ENCODE results near the gene OR51Q1.

The OR51Q1 gene, protein sequence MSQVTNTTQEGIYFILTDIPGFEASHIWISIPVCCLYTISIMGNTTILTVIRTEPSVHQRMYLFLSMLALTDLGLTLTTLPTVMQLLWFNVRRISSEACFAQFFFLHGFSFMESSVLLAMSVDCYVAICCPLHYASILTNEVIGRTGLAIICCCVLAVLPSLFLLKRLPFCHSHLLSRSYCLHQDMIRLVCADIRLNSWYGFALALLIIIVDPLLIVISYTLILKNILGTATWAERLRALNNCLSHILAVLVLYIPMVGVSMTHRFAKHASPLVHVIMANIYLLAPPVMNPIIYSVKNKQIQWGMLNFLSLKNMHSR
- 0 reads per million in 4 experiments for total RNA-seq

DNA sequence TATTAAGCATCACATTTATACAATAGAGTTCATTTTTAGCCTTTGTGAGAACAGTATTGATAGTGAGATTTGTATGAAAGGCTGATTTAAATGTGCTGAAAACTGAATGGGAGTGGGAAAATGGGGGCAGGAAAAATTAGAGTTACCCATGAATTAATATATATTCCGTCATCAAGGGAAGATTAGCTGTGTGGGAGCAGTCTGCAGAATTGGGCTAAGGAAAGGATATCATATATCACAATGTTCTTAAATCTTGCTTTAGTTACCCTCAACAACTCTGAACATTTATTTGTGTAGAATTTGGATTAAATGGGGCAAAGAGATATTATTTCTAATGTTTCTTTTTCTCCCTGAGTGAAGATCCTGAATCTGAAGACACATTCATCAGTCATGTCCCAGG is at the start of gene OR51Q1:
Gene OR51Q1 (plus strand): TSS at position 301 of the 400 bp plus-strand sequence. CDS start 90 bp downstream, at position 391.
- no peak for DNase-seq

DNA sequence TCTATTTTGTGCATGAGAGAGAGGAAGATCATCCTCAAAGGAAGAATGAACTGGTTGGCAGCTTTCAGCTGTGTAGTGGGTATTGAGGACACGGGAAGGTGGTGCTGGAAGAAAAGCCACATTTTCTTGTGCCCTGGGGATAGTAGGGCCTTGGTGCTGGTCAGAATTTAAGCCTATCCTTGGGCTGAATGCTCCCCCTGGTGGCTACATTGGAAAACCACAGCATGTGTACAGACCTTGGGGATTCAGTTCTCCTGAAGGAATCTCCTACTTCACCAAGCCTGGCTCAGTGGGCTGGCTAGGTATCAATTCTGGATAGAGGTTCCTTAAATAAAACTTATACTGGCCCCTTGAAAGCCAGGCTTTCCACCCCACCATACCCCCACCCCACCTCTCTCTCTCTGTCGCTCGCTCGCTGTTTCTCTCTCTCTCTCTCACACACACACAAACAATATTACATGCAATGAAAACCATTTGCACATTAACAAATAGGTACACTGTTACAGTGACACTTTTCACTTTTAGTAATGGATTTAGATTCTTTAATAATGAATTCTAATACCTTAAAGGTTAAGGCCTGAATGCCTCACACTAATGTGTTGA is 41.1 kb upstream of the OR51Q1 start:
- no peak for DNase-seq

DNA sequence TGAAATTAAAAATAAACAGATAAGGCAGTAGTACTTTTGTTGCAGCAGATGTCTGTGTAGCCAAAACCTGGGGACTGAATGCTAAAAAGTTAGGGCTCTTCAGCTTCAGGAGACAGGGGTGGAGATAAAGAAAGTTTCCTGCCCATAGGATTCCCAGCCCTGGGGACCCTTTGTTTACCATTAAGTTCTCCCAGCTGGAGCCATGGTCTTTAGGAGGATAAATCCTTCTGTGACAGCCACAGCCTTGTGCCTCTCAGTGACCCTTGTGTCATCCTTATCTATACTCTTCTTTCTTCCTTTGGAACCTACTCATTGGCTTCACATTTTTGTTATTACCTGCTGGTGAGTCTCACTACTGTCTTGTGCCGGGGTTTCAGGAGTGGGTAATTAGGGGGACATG is 38.3 kb upstream of the OR51Q1 start, which contains the start of gene OR51M1:
Gene OR51M1 (plus strand): TSS at position 237 of the 400 bp plus-strand sequence. CDS start 5,587 bp downstream, outside the sequence.
- DNase-seq = no peak

DNA sequence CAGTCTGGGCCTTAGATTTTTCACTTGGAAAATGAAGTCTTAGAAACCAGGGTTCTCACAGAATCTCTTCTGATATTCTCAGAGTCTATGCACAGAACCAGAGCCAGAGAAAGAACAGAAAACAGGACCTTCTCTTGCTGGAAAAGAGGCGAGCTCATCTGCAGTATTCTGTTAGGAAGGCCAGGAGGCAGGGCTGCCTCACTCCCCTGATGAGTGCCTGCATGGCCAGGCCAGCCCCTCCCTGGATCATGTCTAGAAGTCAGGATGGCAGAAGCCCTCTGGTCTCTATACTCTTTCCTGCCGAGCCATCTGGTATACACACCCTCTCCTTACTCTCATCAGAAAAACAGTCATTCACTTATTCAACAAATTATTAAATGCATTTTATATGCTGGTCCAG is 37.6 kb upstream of the OR51Q1 start:
- no peak for DNase-seq

DNA sequence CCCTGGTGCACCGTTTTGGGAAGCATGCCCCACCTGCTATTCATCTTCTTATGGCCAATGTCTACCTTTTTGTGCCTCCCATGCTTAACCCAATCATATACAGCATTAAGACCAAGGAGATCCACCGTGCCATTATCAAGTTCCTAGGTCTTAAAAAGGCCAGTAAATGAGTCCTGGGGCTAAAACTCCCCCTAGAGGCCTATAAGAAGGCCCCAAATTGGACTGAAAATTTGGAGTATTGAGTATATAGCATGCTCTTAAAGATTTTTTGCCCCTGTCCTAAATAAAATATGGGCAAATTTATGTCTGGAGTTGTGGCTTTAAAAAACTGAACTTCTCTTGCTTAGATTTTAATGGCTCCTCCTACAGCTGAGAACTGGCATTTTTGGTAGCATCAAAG is 31.7 kb upstream of the OR51Q1 start:
- DNase-seq = no peak

DNA sequence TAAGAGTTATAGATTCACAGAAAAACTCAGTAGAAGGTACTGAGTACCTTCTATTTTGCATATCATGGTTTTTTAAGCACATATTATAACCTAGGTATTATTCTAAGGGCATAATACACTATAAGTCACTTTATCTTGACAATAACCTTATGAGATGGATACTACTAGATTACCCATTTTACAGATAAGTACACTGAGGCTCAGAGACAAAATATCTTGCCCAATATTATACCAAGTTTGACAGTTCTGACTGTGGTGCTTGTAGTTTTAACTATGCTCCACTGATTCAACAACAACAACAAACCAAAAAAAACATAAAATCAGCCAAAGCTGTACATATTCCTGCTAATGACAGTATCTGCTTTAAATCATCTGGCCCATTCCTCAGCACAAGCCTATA is 27.8 kb upstream of the OR51Q1 start:
- no peak for DNase-seq

DNA sequence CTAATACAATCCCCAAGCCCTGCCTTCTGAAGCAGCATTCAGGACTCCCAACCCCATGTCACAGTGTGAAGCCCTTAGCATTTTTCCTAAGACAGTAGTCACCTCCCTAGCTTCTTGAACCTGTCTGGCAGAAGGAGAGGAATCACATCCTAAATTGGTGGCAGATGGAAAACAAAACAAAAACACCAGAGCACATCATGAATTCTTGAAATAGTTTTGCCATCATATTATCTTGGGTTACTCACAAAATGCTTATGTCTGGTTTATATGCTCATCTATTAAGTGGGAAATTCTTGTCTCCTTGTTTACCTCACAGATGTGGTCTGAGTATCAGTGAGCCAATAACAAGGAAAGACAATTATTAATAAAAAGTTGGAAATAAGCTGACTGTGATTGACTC is 23.0 kb upstream of the OR51Q1 start:
- DNase-seq = no peak

DNA sequence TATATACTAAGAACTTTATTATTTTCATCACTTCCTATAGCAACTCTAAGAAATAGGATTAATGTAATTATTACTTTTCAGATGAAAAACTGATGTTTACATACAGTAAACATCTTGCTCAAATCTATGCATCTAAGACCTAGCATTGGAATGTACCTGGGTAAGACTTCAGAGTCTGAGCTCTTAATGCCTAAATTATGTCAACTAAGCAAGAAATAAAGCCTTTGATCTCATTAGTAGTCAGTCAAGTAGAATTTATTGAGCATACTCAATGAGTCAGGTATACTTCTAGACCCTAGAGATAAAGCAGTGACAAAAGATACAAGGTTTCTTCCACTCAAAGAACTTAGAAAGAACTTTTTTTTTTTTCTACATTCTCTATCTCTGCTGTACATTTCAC is 16.7 kb upstream of the OR51Q1 start:
- no peak for DNase-seq

DNA sequence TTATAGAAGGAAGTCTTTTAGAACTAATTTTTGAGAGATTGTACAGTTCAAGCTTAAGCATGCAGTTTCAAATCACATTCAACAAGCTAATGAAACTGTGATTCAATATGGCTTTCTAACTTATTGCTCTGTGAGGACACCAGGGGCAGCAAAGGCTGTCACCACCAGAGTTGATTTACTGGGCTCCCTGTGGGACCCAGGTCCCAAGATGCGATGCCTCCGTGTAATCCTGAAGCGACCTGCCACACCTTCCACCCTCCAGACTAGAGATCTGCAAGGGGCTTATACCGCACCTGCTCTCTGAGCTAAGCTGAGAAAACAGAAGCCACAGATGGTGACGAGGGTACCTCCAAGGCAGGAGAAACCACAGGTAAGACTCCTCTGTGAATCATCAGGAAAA is 918 bp upstream of the OR51Q1 start:
- no peak for DNase-seq

DNA sequence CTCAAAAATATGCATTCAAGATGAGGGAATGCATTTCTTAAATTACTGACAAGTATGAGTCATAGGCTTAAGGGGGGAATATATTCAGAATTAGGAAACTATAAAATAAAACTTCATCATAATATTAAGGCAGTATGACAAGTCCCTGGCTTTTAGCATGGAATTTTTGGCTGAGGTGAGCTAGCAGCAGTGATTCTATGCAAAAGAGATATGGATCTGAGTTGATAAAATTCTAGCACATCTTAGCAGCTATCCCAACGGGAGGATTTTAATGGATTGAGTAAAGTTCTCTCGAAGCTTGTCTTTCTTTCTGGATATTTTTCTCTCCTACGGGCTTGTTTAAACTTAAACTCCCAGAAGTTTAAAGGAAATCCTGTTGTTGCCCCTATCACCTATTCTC is 1.2 kb downstream of the OR51Q1 start:
- no peak for DNase-seq

DNA sequence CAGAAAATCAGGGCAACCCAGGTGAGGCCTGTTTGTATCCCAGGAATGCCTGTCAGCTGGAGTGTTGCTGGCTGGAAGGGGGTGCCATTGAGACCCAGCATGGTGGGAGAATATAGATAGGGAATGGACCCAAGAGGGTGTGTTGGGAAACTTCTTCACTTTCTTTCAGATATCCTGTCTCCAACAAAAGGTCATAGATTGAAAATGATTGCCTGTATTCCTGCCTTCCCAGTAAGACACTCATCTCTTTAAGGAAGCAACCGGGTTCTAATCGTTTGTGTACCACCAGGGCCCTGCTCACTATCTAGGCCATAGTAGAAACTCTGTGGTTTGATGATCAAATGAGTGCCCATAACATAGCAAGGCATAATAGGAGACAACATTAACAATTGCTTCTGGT is 19.5 kb downstream of the OR51Q1 start, which contains the start of gene OR51I1:
Gene OR51I1 (minus strand): TSS at position 101 of the 400 bp plus-strand sequence. CDS start 0 bp downstream, at position 101.
- DNase-seq = no peak

DNA sequence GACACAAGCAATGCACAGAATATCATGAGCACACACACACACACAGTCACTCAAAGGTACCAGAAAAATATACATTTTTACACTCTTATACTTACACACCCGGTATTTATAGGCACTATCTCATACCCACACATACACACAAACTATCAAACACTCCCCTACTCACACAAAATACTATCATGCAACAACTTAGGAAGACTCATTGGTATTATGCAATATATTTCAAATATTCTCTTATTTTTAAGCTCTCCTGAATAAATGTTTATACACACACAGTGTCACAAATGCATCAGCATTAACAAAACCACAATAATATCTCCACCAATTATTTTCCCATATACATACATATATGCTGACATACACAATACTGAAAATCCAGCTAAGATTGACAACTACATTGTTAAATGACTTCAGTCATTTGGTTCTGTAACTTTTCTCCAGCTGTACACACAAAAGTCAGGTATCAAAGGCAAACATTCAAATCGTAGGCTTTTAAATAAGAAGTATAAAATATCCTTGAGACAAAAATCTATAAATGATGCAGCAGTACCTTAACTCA is 22.0 kb downstream of the OR51Q1 start:
- DNase-seq = no peak

DNA sequence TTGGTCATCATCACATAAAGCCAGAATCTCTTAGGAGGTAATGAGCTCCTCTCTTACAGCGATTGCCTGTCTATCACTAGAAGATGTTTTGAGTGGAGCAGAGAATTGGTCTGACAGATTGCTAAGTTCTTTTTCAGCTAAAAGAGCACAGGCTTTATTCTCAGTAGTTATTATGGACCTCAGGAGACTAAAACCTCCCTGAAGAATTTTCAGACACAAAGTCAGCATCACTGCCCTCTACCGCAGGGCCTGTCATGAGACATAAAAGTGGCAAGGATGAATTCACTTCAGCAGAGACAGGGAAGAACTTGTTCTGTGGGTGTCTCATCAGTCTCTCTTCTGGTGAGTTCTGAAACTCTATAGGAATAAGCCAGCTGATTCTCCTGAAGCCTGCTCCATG is 27.1 kb downstream of the OR51Q1 start, which contains the start of gene OR51I2:
Gene OR51I2 (plus strand): TSS at position 301 of the 400 bp plus-strand sequence. CDS start 4,166 bp downstream, outside the sequence.
- no peak for DNase-seq

DNA sequence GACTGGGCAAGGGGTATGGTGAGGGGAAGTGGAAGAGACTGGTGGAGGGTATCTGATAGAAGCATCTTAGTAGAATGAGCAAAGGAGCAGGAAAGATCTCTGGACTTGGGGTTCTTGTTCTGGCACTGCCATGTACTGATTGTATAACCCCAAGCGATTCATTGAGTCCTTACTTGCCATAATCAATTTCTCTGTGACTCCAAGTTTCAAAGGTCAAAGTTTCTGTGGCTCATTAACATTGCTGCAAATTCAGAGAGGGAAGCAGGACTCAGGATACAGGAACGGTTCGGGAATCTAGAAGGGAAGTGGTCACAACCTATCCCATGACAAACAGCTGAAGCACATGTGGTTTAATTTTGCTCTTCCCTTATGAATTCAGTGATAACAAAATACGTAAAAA is 27.5 kb downstream of the OR51Q1 start:
- no peak for DNase-seq

DNA sequence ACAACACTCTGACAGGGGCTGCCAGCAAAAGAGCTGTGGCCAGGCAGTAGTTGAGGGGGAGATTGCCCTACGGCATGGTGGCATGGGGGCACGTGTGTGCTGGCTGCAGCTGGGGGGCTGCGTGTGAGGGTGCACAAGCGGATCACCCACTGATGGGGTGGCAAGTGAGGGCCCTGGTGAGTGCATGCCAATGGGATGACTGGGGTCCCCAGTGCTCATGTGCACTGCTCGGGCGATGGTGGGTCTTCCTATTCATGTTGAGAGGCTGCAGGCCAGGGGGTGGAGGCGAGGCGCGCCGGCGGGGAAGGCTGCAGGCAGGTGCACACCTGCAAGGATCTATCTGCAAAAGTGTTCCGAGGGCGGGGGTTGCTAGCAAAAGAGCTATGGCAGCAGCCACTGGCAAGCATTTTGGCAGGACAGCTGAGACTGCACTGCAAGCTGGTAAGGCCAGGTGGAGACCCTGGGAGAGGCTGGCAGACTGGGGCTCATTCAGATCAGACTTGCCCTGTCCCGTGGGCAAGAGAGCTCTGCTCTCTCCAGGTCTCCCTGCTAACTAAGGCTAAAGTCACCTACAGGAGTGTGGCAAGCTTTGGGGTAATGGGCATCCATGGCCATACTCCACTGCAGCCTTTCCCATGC is 39.2 kb downstream of the OR51Q1 start:
- DNase-seq = no peak

DNA sequence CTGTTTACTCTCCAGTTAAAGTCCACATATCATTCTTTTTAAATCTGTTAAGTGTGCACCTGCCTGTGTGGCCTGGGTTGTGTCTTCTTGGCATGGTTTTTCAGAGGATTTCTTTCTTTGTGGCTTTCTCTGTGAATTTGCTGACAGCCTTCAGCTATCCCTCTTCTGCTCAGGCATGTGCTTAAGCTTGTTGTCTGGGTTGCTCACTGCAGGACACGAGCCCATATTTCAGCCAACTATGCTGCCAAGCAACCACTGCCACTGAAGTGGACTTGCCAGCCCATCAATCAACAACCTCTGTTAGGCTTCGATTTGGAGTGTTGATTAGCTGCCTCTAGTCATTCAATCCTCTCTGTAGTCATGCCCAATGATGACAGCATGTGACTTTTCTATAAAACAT is 45.6 kb downstream of the OR51Q1 start:
- no peak for DNase-seq
